Neural progenitor cell (in vitro differentiated cells): ENCODE measurements around the gene CAPZA1. TPM values are rescaled to one million over a fixed set of nuclear protein-coding genes. Genes with fewer than 3 reads are reported as not detected.

Experiments used
- DNase-seq: peaks from one replicate; pipeline ENCODE4 v3.0.0-alpha.2; 2016; ENCODE audit warnings: low spot score
- H2AFZ ChIP-seq: fragments of 200-600 bp; sonication (generic); replicated peaks from 2 replicates; pipeline ENCODE4 v1.6.1; 2016; ENCODE audit warnings: antibody characterized with exemption
- H3F3A ChIP-seq: fragments of 200-600 bp; sonication (generic); 2 replicates; pipeline ENCODE4 v1.6.1; 2016; ENCODE audit warnings: antibody characterized with exemption, low read depth
- H3K27ac ChIP-seq: fragments of 200-600 bp; sonication (generic); 2 replicates; pipeline ENCODE4 v1.5.1; 2016; ENCODE audit warnings: mild to moderate bottlenecking
- H3K27me3 ChIP-seq: fragments of 200-600 bp; sonication (generic); 2 replicates; pipeline ENCODE4 v1.6.1; 2016; ENCODE audit warnings: mild to moderate bottlenecking, moderate library complexity
- H3K36me3 ChIP-seq: fragments of 200-600 bp; sonication (generic); 2 replicates; pipeline ENCODE4 v1.5.1; 2016
- H3K4me1 ChIP-seq: fragments of 200-600 bp; sonication (generic); 2 replicates; pipeline ENCODE4 v1.6.1; 2016; ENCODE audit warnings: mixed run types
- H3K4me2 ChIP-seq: fragments of 200-600 bp; sonication (generic); 2 replicates; pipeline ENCODE4 v1.6.1; 2016
- H3K4me3 ChIP-seq: fragments of 200-600 bp; sonication (generic); 2 replicates; pipeline ENCODE4 v1.5.1; 2016
- H3K79me2 ChIP-seq: fragments of 200-600 bp; sonication (generic); 2 replicates; pipeline ENCODE4 v1.6.1; 2016; ENCODE audit warnings: low read depth
- H3K9ac ChIP-seq: fragments of 200-600 bp; sonication (generic); 2 replicates; pipeline ENCODE4 v1.6.1; 2016
- H3K9me3 ChIP-seq: fragments of 200-600 bp; sonication (generic); 2 replicates; pipeline ENCODE4 v1.5.1; 2016; ENCODE audit warnings: low read depth
- H4K20me1 ChIP-seq: fragments of 200-600 bp; sonication (generic); 2 replicates; pipeline ENCODE4 v1.6.1; 2016; ENCODE audit warnings: low read depth
- H3K27ac Mint-ChIP-seq: 3 replicates; pipeline ENCODE4 v1.8.0; 2021; ENCODE audit warnings: mixed read lengths
- H3K27me3 Mint-ChIP-seq: 2 replicates; pipeline ENCODE4 v1.8.0; 2022; ENCODE audit warnings: low read depth, mild to moderate bottlenecking, inconsistent platforms, moderate library complexity, mixed read lengths; ENCODE audit not compliant: insufficient read depth
- H3K36me3 Mint-ChIP-seq: 3 replicates; pipeline ENCODE4 v1.8.0; 2021; ENCODE audit warnings: mixed read lengths
- H3K4me1 Mint-ChIP-seq: 3 replicates; pipeline ENCODE4 v1.8.0; 2021; ENCODE audit warnings: mixed read lengths
- H3K4me3 Mint-ChIP-seq: 3 replicates; pipeline ENCODE4 v1.8.0; 2021; ENCODE audit warnings: mild to moderate bottlenecking, moderate library complexity, mixed read lengths
- H3K9me3 Mint-ChIP-seq: 3 replicates; pipeline ENCODE4 v1.8.0; 2020; ENCODE audit warnings: mixed read lengths
- EZH2 ChIP-seq: fragments of 200-600 bp; sonication (generic); IDR thresholded peaks from 2 replicates; pipeline ENCODE4 v1.6.1; 2017; ENCODE audit warnings: antibody characterized with exemption, mild to moderate bottlenecking, moderate library complexity
- EZH2phosphoT487 ChIP-seq: fragments of 200-600 bp; sonication (generic); IDR thresholded peaks from 2 replicates; pipeline ENCODE4 v1.6.1; 2017; ENCODE audit warnings: antibody characterized with exemption
- total RNA-seq: library from RNA; depleted of rRNA; stranded (reverse); fragments of >200 nt; gene quantifications from 2 replicates; pipeline ENCODE4 v1.2.3, GENCODE V29; 2015; ENCODE audit warnings: low replicate concordance
- TF ChIP-seq, protein P1 (sequence below): fragments of 200-600 bp; sonication (generic); IDR thresholded peaks from 2 replicates; pipeline ENCODE4 v1.5.1; 2017; ENCODE audit warnings: antibody characterized with exemption, mild to moderate bottlenecking

The CAPZA1 gene
- total RNA-seq, 1 donor from 2014 or later, result 218 TPM

DNA sequence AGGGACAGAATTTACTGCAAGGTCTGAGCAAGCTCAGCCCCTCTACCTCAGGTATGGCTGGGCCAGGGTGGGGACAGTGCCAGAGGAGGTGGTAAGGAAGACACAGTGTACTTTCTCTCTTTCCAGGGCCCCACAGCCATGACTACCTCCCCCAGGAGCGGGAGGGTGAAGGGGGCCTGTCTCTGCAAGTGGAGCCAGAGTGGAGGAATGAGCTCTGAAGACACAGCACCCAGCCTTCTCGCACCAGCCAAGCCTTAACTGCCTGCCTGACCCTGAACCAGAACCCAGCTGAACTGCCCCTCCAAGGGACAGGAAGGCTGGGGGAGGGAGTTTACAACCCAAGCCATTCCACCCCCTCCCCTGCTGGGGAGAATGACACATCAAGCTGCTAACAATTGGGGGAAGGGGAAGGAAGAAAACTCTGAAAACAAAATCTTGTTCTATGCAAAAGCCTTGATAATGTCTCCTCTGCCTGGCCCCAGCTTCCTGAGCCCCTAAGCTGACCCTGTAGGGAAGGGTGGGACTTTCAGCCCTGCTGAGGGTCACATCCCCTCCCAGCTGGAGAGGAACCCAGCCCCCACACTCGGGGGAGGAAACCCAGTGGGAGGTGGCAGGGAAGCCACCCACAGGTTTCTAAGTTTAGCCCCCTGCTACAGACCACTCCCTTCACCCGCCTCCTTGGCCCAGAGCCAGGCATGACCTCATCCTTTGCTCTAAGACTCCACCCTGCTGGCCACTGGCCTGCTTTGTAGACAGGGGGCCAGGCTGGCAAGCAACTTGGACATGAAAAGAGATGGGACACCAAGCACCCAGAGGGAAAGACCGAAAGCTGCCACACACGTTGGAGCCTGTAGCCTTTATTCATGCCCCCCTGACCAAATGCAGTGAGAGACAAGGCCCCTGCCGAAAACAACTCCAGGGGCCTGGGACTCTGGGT lies 80.9 kb downstream of the CAPZA1 start:
- peaks cover 5% of the 10 kb centered on the region for H3F3A ChIP-seq
- no peaks in the 10 kb centered on the region for H3K27me3 ChIP-seq
- peaks cover 15% of the 10 kb centered on the region for H3K4me1 ChIP-seq
- no peak for DNase-seq
- H3K27ac Mint-ChIP-seq, result peak overlapping the region; percentile 83
- no peak overlapping the region for H3K4me3 ChIP-seq
- TF ChIP-seq, protein P1, sequence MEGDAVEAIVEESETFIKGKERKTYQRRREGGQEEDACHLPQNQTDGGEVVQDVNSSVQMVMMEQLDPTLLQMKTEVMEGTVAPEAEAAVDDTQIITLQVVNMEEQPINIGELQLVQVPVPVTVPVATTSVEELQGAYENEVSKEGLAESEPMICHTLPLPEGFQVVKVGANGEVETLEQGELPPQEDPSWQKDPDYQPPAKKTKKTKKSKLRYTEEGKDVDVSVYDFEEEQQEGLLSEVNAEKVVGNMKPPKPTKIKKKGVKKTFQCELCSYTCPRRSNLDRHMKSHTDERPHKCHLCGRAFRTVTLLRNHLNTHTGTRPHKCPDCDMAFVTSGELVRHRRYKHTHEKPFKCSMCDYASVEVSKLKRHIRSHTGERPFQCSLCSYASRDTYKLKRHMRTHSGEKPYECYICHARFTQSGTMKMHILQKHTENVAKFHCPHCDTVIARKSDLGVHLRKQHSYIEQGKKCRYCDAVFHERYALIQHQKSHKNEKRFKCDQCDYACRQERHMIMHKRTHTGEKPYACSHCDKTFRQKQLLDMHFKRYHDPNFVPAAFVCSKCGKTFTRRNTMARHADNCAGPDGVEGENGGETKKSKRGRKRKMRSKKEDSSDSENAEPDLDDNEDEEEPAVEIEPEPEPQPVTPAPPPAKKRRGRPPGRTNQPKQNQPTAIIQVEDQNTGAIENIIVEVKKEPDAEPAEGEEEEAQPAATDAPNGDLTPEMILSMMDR, result no peak
- TF ChIP-seq EZH2 (no peak), EZH2phosphoT487 (no peak)
- H3K4me2 ChIP-seq, result no peak overlapping the region
- peaks cover 25% of the 10 kb centered on the region for H3K27me3 Mint-ChIP-seq
- no peak overlapping the region for H3K9ac ChIP-seq
- peaks cover 57% of the 10 kb centered on the region for H3K4me1 Mint-ChIP-seq
- no peaks in the 10 kb centered on the region for H3K9me3 Mint-ChIP-seq
- H3K4me3 Mint-ChIP-seq, result peak overlapping the region; percentile 62
- peaks cover 25% of the 10 kb centered on the region for H4K20me1 ChIP-seq
- peaks cover 26% of the 10 kb centered on the region for H3K36me3 Mint-ChIP-seq
- H3K79me2 ChIP-seq, result no peaks in the 10 kb centered on the region
- H3K36me3 ChIP-seq, result no peaks in the 10 kb centered on the region
- no peak overlapping the region for H3K27ac ChIP-seq
- H2AFZ ChIP-seq, result no peak overlapping the region
- H3K9me3 ChIP-seq, result no peaks in the 10 kb centered on the region

DNA sequence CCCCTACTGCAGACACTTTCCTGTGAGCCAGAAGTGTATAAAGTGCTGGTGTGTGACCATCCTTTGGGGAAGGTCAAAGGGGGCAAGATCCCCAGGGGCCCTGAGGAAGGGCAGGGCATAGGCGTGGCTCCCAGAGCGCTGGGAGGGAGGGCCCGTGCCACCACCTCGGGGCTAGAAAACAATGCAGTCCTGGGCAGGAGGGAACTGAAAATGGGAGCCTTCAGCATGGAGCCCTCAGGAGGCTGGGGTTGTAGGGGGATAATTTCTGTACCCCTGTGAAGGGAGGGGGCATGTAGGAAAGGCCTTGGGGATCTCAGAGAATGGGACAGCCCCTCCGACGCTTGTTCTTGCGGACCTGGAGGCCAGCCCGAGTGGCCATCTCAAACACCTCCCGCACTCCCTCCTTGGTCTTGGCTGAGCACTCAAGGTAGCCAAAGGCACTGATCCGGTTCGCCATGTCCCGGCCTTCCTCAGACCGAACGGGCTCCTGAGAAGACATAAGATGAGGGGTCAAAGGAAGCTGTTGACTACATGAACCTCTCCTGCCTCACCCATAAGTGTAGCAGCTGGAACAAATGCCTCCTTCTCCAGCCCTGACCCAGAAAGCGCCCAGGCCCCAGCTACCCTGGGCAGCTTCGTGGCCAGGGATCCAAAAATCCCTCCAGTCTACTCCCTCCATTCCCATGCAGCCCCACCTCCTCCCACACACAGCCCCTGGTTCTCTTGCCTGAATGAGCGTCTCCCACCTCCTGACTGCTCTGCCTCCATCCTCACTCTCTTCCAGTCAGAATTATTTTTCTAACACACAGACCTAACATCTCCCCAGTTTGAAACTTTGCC lies 81.8 kb downstream of the CAPZA1 start:
- Mint-ChIP-seq H3K27me3 (peaks cover 25% of the 10 kb centered on the region), H3K4me1 (peaks cover 66% of the 10 kb centered on the region), H3K36me3 (peaks cover 26% of the 10 kb centered on the region), H3K4me3 (peak overlapping the region; percentile 23), H3K27ac (peak overlapping the region; percentile 12), H3K9me3 (no peaks in the 10 kb centered on the region)
- TF ChIP-seq EZH2 (no peak), EZH2phosphoT487 (no peak)
- TF ChIP-seq, protein P1, result no peak
- H3K36me3 ChIP-seq, result no peaks in the 10 kb centered on the region
- no peak overlapping the region for H2AFZ ChIP-seq
- peaks cover 11% of the 10 kb centered on the region for H3F3A ChIP-seq
- no peak overlapping the region for H3K9ac ChIP-seq
- DNase-seq, result no peak
- H3K9me3 ChIP-seq, result no peaks in the 10 kb centered on the region
- H3K27me3 ChIP-seq, result peaks cover 6% of the 10 kb centered on the region
- no peak overlapping the region for H3K27ac ChIP-seq
- H3K4me3 ChIP-seq, result no peak overlapping the region
- H3K79me2 ChIP-seq, result no peaks in the 10 kb centered on the region
- H3K4me2 ChIP-seq, result no peak overlapping the region
- H3K4me1 ChIP-seq, result peaks cover 21% of the 10 kb centered on the region
- H4K20me1 ChIP-seq, result peaks cover 30% of the 10 kb centered on the region

DNA sequence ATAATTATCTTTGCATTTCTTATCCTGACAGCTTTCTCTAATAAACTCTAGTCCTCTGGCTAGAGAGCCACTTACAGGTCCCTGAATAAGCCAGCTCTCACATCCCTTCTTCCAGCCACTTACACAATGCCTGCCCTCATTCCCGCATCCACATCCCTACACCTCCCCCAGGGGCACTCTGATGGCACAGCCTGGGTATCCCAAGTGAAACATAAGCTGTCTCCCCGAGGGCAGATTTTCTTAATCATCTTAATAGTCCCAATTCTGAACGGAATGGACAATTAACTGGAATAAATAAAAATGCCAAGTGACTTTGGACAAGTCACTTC lies 82.4 kb downstream of the CAPZA1 start:
- peaks cover 21% of the 10 kb centered on the region for H3K4me1 ChIP-seq
- peaks cover 25% of the 10 kb centered on the region for H3K27me3 Mint-ChIP-seq
- peaks cover 66% of the 10 kb centered on the region for H3K4me1 Mint-ChIP-seq
- TF ChIP-seq EZH2phosphoT487 (no peak), EZH2 (no peak)
- TF ChIP-seq, protein P1, result no peak
- H3K9me3 Mint-ChIP-seq, result no peaks in the 10 kb centered on the region
- H3K4me3 Mint-ChIP-seq, result peak overlapping the region; percentile 23
- peaks cover 11% of the 10 kb centered on the region for H3F3A ChIP-seq
- no peak overlapping the region for H2AFZ ChIP-seq
- no peak overlapping the region for H3K4me2 ChIP-seq
- peaks cover 30% of the 10 kb centered on the region for H4K20me1 ChIP-seq
- H3K36me3 Mint-ChIP-seq, result peaks cover 23% of the 10 kb centered on the region
- no peak overlapping the region for H3K4me3 ChIP-seq
- peaks cover 6% of the 10 kb centered on the region for H3K27me3 ChIP-seq
- no peak for DNase-seq
- H3K27ac ChIP-seq, result no peak overlapping the region
- no peaks in the 10 kb centered on the region for H3K79me2 ChIP-seq
- H3K9me3 ChIP-seq, result no peaks in the 10 kb centered on the region
- H3K27ac Mint-ChIP-seq, result peak overlapping the region; percentile 12
- H3K36me3 ChIP-seq, result no peaks in the 10 kb centered on the region
- H3K9ac ChIP-seq, result no peak overlapping the region
